HG02798 (cell line): ENCODE data around the gene ATL1.
A peak's percentile ranks its signal among the peaks of the same experiment; 100 is the strongest.

Experiments
- ATAC-seq: cut with Tn5 transposase; IDR thresholded peaks from one replicate; pipeline ENCODE4 v1.9.1; 2021; ENCODE audit warnings: mild to moderate bottlenecking; ENCODE audit not compliant: unreplicated experiment, poor library complexity

ATL1 gene

DNA sequence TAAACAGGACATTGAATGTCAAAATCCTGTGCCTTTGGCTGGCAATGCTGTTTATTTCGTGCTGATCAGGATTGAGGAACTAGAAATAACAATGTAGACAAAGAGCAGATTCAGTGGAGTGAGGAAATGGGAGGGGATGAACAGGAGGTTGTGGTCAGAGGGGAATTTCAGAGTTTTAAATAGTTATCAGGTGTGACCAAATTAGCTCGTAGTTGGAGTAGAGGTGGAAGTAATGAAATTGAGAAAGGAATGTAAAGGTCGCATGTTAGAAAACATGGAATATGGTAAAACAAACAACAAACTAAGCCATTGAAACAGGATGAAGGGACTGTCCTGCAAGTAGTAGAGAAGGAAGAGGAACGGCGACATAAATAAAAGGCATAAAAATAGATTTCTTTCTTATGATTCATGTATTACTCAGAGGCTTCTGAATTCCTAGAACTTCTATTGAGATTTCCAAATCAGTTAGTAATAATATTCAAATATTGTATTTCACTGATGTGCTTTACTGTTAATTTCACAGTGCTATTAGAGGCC is 117.7 kb downstream of the ATL1 start:
- peak; percentile 43 for ATAC-seq

DNA sequence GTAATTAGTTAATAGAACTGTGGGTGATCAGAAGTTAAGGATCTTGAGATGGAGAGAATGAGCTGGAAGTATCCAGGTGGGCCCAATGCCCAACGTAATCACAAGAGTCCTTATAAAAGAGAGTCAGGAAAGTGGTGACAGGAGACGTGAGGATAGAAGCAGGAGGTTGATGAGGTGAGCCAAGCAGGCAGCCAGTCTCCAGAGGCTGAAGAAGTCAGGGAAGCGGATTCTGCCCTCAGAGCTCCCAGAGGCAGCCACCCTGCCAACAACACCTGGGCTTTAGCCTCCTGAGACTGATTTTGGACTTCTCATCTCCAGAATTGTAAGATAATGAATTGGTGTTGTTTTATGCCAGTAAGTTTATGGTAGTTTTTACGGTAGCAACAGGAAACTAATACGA is 118.2 kb downstream of the ATL1 start:
- no peak for ATAC-seq

- ATAC-seq, result no peak
Observed at GRCh38 chr14:50679674-50680073, 119.7 kb downstream of the ATL1 start.
